Left hindlimb (tissue), 1 donor: ENCODE results near the gene KIAA0753.

Experiments used
- DNase-seq: peaks from one replicate; pipeline ENCODE4 v3.0.0-alpha.2; 2018

Gene KIAA0753

DNA sequence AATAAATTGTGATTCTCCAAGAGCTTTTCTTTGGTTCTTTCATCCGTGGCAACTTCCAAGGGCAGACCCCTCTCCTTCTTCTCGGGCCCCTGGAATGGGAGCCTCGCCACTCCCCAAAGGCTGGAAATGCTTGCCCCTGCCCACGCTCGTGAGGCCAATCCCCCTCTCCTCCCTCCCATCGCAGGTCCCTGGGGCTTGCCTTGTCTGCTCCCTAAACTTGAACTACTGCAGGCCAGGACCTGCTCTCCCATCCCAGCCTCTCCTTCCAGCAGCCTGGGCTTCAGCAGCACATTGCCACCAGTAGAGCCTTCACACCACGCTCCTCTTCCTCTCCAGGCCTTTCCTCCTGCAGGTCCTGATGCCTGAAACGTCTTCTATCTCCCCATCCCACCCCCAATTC lies 95.2 kb downstream of the KIAA0753 start:
- no peak for DNase-seq

- DNase-seq: no peak
Measured at GRCh38 chr17:6544011-6544370, 96.5 kb downstream of the KIAA0753 start.

DNA sequence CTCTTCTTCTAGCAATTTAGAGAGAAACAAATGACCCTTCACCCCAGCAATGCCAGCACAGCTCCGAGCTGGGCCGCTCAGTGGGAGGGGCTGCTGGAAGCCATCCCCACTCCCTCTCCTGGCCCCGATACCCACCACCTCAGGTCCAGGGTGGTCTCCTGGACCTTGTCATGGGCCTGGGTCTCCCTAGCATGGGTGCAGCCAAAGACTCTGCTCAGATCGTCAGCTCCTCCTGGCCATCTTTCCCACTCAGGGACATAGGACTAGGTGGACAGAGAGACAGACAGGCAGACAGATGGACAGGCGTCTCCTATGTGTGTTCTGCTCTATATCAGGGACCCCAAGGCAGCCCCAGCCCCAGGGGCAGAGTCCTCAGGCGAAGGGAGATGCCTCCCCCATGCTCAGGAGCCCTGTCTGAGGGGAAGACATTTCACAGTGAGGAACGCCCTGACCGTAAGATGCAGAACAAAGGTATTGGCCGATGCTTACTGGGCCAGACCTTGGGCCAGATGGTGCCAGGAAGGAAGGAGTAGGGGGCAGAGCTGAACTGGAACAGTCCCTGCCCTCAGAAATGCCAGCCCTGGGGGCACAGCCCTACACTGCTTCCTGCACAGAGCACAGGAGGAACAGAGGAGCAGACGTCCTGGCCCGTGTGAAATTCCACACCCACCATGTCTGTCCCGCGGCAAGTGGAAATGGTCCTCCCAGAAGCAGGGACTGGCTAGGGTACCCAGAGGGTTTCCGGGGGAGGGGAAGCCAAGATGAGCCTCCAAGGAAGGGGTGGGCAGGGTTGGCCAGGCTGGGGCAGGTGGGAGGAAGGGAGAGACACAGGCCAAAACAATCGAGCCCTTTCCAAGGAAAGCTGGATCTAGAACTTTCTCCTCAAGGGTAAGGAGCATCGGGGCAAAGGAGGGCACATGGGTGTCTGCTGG lies 97.2 kb downstream of the KIAA0753 start:
- no peak for DNase-seq

DNA sequence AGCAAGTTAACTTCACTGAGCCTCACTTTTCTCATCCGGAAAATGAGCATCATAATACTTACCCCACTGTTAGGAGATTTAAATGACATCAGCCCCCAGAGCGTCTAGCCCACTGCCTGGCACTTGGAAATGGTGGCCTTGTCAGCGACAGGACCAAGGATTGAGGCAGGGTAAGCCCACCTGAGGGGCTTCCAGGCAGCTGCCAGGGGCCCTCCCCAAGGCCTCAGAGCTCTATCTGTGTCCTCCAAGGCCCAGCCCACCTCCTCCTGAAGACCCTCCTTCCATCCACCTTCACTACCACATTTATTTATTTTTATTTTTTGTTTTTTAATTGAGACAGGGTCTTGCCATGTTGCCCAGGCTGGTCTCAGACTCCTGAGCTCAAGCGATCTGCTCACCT lies 97.9 kb downstream of the KIAA0753 start:
- no peak for DNase-seq

DNA sequence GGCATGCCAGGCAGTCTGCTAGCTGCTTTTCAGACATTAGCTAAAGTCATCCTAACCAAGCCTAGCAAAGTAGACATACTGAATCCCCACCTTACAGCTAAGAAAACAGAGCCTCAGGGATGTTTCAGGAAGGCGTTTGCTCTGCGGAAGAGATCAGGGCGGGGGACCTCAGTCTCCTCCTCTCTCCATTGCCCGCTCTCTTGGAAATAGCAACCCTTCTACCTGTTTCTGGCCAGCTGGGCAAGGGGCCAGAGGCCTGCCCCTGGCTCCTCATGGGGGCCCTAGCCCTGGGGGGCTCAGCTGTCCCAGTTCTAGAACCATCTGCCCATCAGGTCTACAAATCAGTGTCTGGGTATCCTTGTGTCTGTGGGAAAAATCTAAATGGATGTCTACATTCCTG lies 98.6 kb downstream of the KIAA0753 start:
- no peak for DNase-seq

- DNase-seq: no peak
Measured at GRCh38 chr17:6539871-6540270, 100.6 kb downstream of the KIAA0753 start.

GRCh38 chr17:6536566-6537065 lies 103.9 kb downstream of the KIAA0753 start:
- DNase-seq: no peak

- no peak for DNase-seq
Measured at GRCh38 chr17:6536053-6536452, 104.5 kb downstream of the KIAA0753 start.

- no peak for DNase-seq
Measured at GRCh38 chr17:6534846-6535514, 105.5 kb downstream of the KIAA0753 start.

DNA sequence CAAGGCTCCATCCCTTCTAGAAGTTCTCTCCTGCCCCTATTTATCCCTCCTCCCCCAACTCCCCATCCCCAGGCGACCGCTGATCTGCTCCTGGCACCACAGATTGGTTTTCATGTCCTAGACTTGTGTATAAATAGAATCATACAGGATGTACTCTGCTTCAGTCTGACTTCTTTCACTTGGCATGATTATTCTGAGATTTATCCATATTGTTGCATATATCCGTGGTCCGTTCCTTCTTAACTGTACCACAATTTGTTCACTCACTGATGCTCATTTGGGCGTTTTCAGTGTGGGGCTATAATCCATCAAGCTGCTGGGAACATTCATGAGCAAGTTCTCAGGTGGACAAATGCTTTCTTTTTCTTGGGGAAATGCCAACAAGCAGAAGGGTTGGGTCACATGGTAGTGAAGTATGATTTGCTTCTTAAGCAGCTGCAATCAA lies 108.0 kb downstream of the KIAA0753 start:
- DNase-seq: no peak

DNA sequence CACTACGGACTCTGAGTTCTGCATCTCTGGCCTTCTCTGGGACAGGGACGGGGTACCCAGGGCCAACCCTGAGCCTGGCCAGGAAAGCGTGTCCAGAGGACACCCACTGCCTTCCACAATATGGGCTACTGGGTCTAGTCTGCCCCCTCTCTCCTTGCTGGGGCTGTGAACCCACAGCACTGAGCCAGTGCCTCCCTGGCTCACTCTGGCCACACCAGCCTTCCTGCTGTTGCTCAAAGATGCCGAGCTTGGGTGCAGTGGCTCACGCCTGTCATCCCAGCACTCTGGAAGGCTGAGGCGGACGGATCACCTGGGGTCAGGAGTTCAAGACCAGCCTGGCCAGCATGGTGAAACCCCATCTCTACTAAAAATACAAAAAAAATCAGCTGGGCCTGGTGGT lies 108.9 kb downstream of the KIAA0753 start:
- DNase-seq: no peak

DNA sequence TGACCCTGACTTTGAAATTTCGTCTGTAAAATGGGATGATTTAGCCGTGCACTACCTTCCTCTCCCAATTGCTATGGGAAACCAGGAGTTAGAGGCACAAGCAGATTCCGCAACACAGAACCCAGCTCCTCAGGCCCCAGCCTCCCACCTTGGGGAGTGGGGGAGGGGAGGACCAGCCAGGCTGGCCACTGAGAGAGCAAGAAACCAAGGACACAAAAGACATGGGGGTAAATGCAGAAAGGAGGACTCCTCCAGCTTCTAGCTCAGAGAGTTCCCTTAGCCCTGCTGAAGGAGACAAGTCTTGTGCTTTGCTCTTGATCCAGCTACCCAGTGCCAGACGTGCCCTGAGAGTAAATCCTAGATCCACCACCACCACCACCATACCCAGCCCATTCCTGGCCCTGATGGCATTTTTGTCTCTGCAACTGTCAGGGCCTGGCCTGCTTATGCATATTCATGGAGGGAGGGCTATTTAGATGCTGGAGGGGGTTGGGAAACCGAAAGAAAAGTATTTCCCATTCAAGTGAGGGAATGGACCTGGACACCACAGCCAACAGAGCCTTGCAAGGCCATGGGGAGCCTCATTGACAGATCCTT lies 110.1 kb downstream of the KIAA0753 start:
- DNase-seq: no peak

- no peak for DNase-seq
Measured at GRCh38 chr17:6528557-6528956, 112.0 kb downstream of the KIAA0753 start.
